Measurements from ENCODE around the gene MFNG.

The MFNG gene

DNA sequence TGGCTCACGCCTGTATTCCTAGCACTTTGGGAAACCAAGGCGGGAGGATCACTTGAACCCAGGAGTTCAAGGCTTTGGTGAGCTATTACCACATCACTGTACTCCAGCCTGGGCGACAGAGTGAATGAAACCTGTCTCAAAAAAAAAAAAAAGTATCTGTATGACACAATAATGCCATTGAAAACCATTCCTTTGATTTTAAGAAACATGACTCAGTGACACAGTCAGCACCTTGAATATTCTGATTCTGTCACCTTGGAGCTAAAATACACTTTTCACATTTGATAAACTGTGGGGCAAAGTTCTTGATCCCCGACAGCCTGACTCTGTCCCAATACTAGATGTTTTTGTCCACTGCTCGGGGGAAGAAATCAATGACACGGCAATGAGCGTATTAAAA, 42.2 kb downstream of the MFNG start:
- no peak for DNase-seq

DNA sequence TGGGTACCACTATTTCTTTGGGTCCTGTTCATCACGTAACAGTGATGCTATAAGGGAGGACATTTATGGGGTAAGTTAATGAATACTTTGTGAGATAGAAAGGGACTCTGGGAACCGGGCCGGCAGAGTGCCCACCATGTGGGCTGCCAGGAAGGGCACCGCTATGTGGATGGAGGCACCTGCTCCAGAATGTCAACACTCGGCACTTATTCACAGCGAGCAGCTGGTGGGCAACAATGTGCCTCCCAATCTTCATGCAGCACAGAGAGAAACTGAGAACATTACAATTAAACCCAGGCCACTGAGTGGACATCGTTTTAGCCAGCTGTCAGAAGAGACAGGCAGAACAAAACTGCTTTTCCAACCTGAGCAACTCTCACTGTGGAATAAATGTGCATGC, 43.1 kb downstream of the MFNG start:
- no peak for DNase-seq

DNA sequence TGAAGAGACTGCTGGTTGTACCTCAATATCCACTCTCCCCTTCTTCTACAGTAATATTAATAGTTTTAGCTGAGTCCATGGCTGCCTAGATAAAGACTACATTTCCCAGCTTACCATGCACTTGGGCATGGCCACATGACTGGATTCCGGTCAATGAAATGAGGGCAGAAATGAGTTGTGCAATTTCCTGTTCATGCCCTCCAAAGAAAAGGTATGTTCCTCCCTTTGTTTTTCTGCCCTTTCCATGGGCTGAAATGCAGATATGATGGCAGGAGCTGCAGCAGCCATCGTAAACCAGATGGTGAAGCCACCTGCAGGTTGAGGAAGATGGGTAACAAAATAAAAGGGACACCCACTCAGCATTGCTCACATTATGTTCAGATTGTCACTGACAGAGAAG, 43.6 kb downstream of the MFNG start:
- DNase-seq: no peak

DNA sequence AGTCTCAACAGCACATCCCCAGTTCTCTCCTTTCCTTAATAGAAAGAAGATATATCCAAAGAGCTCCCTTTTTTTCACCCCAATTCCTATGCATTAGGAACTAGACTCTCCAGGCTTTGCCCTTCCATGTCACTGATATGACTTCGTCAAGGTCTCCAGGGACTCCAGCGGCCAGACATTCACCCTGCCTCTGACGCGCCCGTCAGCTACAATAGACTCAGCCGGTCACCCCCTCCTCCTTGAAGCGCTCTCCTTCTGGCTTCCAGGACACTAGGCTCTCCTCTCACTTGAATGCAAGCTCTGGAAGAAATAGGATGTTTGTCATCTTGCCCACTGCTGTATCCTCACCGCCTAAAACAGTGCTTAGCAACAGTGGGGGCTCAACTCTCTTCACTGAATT, 44.0 kb downstream of the MFNG start:
- DNase-seq: no peak

DNA sequence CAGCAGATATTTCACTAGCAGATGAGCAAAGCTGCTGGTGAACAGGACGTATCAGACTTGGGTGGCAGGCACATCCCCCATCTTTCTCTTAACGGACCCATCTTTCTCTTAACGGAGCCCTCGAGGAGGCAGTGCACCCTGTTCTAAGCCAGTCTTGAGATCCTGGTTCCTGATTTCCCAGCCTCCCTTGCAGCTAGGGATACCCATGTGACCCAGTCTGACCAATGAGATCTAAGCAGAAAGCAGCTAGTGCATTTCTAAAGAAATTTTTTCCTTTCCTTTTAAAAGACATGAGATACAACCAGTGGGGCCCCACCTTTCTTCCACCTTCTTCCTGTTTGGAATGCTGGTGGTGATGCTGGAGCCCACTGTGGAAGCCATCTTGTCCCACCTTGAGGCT, 45.3 kb downstream of the MFNG start:
- no peak for DNase-seq

DNA sequence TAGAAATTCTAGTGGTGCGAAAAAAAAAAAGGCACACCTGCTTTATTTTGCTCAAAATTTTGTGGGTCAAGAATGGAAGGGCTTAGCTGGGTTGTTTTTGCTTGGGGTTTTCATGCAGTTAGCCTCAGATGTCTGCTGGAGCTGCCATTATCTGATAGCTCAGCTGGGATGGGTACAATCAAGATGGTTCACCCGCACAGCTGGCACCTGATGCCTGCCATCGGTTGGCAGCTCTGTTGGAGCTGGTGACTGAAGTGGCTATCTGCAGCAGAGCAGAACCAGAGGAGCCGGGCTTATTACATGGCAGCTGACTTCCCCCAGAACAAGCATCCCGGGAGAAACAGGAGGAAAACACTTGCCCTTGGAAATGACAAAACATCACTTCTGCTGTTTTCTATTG, 46.8 kb downstream of the MFNG start:
- DNase-seq: no peak

DNA sequence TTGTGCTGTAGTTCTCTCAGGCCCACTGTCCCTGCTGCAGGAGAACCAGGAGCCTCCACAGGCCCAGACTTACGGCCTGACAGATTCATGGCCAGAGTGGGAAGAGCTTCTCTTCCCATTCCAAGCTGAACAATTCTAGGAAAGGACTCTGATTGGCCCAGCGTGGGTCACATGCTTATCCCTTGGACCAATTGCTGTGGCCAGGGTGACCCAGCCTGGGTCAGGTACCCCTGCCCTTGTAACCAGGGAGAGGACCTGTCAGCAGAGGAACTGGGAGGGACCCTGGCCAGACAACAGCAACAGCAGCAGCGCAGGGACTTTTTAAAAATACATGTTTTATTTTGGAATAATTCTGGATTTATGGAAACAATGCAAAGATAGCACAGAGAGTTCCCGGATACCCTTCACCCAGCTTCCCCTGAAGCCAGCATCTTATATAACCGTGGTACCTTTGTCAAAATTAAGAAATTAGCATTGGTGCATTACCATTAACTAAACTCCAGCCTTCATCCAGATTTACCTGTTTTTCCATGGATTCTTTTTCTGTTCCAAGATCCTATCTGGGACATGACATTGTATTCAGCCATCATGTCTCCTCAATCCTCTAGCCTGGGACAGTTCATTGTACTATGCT, 50.1 kb downstream of the MFNG start:
- DNase-seq: no peak

DNA sequence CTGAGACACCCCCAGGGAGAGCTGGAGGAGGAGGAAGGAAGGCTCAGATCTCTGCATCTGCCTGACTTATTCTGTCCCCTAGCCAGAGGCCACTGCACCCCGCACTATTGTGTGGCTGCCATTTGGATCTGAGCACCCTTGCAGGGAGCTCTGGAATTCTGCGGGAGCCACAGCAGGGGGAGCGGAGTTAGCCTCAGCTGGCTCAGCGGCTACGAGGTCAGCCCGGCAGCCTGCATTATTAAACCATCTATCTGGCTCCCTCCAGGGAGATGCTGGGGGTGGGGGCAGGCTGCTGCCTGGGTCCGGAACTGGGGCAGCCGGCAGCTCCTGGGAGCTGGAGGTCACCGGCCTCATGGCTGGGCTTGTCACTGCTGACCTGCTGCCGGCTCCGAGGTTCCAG, 52.4 kb downstream of the MFNG start:
- DNase-seq: no peak

DNA sequence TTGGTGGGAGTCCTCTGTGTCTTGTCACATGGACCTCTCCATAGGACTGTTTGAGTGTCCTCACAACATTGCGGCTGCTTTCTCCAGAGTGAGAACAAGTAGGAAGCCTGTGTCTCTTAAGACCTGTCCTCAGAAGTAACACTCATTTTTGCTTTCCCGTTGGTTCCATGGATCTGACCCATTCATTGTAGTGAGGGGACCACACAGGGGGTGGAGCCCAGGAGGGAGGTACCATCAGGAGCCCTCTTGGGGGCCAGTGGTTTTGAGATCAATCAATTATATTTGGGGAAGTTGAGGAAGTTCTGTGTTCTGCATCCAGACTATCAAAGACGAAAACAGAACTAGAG, 53.5 kb downstream of the MFNG start:
- no peak for DNase-seq

DNA sequence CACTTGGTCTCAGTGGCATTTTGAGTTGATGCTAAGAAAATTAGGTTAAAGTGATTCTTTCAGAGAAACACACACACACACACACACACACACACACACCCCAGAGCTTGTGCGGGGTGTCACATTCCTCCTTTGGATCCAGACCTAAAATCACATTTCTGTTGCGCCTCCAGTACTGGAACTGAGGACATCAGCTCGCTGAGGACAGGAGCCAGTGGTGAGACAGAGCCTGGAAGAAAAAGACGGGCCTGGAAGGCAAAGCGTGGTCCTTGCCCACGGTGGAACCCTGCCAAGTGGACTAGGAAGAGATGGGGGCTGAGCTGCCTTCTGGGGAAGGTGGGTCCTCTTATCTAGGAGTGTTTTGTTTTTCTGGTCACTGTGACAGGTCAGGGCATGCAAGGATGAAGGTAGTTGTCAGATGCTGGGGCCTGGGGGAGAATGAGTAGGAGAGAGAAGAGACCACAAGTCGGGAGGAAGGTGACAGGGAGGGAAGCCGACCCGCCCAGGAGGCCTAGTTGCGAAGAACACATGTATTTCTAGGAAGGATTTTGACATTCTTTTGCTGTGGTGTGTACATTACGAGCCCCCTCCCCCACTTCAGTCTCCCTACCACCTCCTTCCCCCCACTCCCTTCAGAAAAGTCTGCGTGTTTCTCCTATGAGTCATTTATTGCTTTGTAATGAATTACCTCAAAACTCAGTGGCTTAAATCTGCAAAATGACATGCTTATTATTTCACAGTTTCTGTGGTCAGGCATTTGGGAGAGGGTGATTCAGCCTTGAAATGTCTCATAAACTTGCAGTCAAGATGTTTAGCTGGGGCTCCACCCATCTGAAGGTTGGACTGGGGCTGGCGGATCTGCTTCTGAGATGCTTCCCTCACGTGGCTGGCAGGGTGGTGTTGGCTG, 54.1 kb downstream of the MFNG start:
- DNase-seq: no peak

DNA sequence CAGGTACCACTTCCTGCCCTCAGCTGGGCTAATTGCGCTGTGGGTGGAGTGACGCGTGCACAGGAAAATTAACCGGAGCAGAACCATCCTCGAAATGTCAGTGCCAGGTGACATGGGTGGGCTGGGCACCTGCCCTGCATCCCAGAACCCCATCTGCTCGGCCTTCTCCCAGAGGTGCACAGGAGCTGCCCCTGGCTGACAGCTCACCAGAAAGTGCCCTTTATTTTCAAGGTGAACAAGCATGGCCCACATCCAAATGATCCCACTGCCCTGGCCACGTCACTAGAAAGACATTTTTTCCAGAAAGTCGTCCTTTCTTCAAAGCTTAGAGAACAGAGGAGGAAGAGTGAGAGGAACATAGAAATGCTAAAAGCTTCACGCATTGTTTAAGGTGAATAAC, 54.8 kb downstream of the MFNG start:
- no peak for DNase-seq

DNA sequence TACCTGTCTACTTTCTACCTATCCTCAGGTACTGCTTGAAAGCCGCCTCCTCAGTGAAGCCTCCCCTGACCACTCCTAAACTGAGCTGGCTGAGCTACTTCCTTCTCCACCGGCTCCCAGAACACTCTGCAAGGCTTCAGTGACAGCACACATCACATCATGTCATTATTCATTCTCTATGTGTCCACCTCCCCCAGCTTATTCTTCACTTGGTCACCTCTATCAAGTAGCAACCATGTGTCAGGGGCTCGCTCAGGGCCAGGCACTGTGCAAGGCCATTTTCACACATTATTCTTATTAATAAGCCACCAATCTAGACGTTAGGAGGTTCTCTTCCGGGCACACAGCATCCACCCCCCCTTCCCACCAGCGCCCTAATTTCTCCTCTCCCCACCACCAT, 55.2 kb downstream of the MFNG start:
- DNase-seq: no peak

DNA sequence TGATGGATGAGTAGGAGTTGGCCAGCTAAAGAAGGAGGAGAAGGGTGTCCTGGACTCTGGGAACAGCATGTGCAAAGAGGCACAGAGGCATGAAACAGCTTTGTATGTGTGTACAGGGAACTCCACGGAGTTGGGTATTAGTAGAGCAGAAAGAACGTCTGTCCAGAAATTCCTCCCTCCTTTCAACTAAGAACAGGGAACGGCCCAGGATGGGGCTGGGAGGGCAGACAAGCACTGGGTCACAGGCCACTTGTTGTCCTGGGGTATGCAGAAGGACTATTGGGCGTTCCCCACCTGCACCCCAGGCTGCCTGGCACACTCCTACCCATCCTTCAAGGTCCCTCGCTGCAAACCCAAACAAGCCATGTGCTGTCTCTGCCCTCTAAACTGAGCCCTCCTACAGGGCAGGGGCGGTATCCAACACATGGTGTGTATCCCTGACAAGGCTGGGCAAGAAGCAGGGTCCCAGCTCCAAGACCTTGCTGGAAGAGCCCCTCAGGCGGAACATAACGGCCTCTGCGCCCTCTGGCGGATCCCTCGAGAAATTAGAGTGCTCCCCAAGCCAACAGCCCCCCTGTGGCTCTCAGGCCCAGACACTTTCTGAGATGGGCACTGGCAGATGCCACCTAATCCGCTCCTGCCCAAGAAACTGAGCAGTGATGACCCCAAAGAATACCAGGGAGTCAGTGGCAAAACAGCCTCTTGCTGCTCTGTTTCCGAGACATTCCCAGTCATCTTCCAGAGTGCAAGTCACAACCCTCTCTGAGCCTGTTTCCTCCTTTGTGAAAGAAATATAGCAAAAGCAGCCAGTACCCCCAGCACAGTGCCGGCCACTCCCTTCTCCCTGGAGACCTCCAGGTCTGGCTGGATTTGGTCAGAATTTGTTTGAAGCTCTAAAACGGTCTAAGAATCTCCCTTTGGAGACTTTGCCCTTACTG, 57.3 kb downstream of the MFNG start:
- no peak for DNase-seq

DNA sequence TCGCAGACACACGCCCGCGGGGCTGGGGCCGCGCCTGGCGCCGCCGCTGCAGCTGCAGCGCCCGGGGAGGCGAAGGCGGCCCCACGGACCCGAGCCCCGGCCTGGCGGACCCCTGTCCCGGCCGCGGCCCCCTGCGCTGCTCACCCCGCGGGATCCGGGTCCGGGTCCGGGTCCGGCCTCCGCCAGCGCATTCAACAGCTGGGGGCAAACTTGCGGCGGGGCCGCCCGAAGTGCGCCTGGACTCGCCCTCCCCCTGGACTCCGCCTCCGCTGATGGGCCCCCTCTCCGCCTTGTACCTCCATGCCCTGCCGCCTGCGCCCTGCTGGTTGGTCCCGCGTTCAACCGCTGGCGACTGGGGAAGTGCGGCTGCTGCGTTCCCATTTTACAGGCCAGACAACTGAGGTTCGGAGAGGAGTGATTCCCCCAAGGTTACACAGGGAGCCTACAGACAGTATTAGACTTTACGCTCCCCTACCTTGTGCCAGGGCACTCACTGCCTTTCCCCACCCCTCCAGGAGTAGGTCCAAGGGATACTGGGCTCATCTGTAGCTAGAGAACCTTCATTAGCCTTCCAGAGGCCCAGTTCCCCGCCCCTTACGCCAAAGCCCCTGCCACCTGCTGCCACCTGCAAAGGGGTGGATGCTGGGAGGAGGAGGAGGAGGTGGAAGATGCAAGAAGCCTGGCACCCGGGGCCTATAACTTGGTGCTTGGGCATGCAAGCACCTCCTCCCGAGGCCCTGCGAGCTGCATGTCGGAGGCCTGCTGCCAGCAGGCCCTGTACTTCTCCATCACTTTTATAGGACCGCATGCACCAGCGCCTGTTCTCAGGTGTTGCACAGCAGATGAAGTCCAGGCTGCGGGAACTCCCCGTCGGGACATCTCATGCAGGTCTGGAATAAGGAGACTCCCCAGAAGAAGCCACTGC, 58.2 kb downstream of the MFNG start:
- DNase-seq: no peak

DNA sequence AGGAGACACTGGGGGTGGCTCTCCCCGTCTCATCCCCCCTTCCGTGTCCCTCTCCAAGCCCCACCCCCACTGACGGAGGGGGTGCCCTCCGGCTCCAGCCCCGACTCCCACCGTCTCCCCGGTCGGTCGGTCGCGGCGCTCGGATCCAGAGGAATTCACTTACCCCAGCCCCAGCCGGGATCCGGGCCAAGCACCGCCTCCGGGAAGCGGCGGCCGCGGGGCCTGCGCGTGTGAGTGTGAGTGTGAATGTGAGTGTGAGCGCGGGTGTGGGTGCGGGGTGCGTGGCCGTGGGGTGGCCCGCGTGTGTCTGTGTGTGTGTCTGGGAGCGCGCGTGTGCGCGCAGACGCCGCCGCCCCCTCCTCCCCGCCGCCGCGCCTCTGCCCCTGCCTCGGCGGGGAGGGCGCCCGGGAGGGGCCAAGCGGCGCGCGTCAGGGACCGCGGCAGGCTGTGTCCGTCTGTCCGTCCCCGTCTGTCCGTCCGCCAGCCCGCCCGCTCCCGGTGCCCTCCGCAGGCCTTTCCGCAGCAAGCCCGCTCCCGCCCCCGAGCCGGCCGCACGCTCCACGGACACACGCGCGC, 59.0 kb downstream of the MFNG start, which contains the start of gene ELFN2:
Gene ELFN2, minus strand, starts transcription at position 345 of the 576 bp plus-strand sequence. CDS start 51,945 bp downstream, outside the sequence.
- DNase-seq: no peak

DNA sequence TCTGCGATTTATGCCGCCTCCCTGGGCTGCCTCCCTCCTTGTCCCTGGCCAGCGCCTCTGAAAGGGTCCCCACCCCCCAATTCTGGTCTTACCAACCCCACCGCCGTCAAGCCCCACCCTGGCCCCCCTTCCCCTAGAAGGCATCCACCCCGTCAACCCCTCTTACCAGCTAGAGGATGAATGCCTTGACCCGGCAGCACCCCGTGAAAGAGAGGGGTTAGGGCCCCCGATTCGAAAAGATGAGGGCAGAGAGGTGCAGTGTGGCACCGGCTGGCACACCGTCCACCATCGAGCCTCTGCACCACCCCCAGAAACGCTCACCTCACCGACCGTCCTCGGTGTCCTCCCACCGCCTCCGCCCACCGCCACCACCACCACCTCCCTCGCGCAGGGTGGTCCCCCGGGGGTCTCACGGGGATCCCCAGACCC, 59.5 kb downstream of the MFNG start:
- no peak for DNase-seq

DNA sequence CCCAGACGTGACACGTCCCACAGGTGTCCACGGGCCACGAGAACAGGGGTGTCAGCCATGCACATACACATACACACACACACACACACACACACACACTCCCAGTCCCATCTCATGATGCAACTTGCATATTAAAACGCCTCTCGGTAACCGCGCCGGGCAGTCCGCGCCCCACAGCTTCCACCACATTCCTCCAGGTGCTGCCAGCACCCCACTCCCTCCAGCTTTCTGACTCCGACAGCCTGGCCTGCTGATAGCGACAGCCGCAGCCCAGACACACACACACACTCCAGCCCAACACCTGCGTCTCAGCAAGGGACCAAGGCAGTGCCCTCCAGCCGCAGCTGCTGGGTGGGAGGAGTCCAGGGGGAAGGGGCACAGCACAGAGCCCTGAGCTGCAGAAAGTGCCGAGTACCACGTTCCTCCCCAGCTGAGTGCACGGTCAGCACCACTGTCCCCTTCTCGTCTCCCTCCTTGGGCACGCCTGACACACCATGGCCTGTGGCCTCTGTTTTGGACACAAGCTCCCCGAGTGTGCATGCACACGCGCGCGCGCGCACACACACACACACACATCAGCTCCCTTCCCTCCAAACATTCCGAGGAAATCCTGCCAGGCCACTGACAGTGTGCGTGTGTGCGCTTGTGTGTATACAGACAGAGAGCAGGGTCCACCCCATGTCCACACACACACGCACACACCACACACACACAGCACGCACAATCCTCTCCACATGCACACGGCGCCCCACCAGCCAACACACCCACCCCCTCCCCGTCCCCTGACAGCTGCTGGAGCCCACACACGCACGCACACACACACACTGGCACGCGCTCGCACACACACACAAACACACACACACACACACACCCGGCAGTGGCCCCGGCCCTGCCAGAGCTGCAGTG, 60.1 kb downstream of the MFNG start:
- peak in 1 of 2 experiments; percentile 42 for DNase-seq

DNA sequence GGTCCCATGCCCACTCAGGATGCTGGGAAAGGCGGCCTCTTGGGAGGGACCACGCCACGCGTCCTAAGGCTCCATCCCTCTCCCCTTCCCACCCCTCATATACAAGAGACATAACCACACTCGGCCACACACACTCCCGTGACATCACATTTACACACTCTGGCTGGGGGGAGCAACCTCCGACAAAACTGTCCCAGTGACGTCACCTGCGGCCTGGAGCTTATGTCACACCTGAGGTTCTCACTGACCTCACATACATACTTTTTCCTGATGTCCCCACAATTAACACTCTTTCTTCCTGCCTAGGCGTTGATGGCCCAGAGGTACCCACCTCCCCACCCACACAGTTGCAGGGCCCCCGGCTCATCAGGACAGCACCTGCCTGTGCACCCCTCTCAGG, 60.8 kb downstream of the MFNG start:
- DNase-seq: no peak

DNA sequence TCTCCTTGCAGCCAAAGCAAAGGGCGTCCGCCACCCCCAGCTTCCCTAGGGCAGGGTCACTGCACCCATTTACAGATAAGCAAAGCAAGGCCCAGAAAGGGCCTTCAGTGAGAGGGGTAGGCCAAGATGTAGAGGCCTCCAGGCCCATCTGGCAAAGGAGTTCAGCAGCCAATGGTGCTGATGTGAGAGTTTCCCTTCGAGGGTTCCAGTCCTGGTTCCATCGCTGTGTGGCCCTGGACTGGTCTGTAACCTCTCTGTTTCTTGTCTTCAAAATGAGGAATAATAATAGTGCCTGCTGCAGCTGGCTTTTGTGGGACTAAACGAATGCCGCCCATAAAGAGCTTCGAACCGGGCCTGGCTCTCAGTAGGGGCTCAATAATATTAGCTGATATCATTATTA, 62.9 kb downstream of the MFNG start:
- no peak for DNase-seq

DNA sequence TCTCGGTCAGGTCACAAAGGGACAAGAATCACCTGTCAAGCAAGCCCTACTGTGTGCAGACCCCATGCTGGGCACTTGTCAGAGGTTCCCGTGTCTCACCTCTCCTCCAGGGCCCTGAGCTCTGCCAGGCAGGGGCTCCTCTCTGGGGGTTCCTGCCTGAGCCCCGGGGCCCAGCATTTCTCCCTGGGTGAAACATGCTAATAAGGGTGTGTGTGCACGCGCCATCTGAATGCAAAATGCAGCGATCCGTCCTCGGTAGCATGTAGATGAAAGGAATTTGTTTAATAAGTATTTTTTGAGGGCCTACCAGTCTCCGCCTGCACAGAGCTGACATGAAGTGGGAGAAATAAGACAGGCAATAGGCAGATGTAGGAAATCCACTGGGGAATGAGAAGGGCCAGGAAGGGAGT, 64.7 kb downstream of the MFNG start:
- no peak for DNase-seq

Data from NCI-H187 (cell line).